NCI-H345 treated with DMSO at 0.1 percent for 48 hours (cell line): ENCODE measurements around the gene DENND2C.

Experiments used
- DNase-seq: peaks from one replicate; lab custom pipeline; 2025; ENCODE audit not compliant: unreplicated experiment; lab: John Stamatoyannopoulos, UW

The DENND2C gene

GRCh38 chr1:114669562-114670082 lies at the start of gene DENND2C:
TSS of gene DENND2C (minus strand) at chr1:114670049. CDS start at chr1:114625984, 44,065 bp downstream.
- DNase-seq: no peak

GRCh38 chr1:114719424-114719787 lies 49.6 kb upstream of the DENND2C start:
- DNase-seq: no peak

GRCh38 chr1:114718661-114719423 lies 49.0 kb upstream of the DENND2C start:
- no peak for DNase-seq

- DNase-seq: peak; percentile 72
Measured at GRCh38 chr1:114716304-114717170, 46.7 kb upstream of the DENND2C start, which contains the start of gene NRAS. TSS of gene NRAS (minus strand) at chr1:114716771. CDS start at chr1:114716160, 611 bp downstream.

GRCh38 chr1:114715952-114716303 lies 46.1 kb upstream of the DENND2C start:
- DNase-seq: no peak

GRCh38 chr1:114712977-114713376 lies 43.1 kb upstream of the DENND2C start:
- DNase-seq: no peak

- no peak for DNase-seq
Measured at GRCh38 chr1:114710360-114710759, 40.5 kb upstream of the DENND2C start.

- DNase-seq: no peak
Measured at GRCh38 chr1:114707604-114708003, 37.8 kb upstream of the DENND2C start.

GRCh38 chr1:114703242-114703641 lies 33.4 kb upstream of the DENND2C start:
- DNase-seq: no peak

- DNase-seq: no peak
Measured at GRCh38 chr1:114702737-114703136, 32.9 kb upstream of the DENND2C start.

- no peak for DNase-seq
Measured at GRCh38 chr1:114701931-114702330, 32.1 kb upstream of the DENND2C start.

- no peak for DNase-seq
Measured at GRCh38 chr1:114700036-114700600, 30.3 kb upstream of the DENND2C start.

GRCh38 chr1:114696810-114697209 lies 27.0 kb upstream of the DENND2C start:
- no peak for DNase-seq

- DNase-seq: no peak
Measured at GRCh38 chr1:114695430-114696058, 25.7 kb upstream of the DENND2C start, which contains the start of gene AMPD1. TSS of gene AMPD1 (minus strand) at chr1:114695546. CDS start at chr1:114695471, 75 bp downstream.

GRCh38 chr1:114694540-114695310 lies 24.9 kb upstream of the DENND2C start:
- no peak for DNase-seq

GRCh38 chr1:114692947-114693346 lies 23.1 kb upstream of the DENND2C start:
- DNase-seq: no peak

GRCh38 chr1:114691061-114691460 lies 21.2 kb upstream of the DENND2C start:
- DNase-seq: no peak

GRCh38 chr1:114690148-114690547 lies 20.3 kb upstream of the DENND2C start:
- no peak for DNase-seq

GRCh38 chr1:114688526-114688925 lies 18.7 kb upstream of the DENND2C start:
- no peak for DNase-seq

GRCh38 chr1:114685851-114686250 lies 16.0 kb upstream of the DENND2C start:
- no peak for DNase-seq
